HepG2 (cell line): ENCODE results near the gene CLIC1. TPM values are rescaled to one million over a fixed set of nuclear protein-coding genes. Genes with fewer than 3 reads are reported as not detected.

Experiments used
- DRAP1 ChIP-seq: IDR thresholded peaks from 2 replicates; pipeline ENCODE4 v1.6.1; 2016; ENCODE audit warnings: missing genetic modification reagents, missing compliant biosample characterization
- MEF2D ChIP-seq: sonication (generic); formaldehyde crosslinking; IDR thresholded peaks from 2 replicates; pipeline ENCODE4 v1.5.1; 2020; ENCODE audit warnings: mild to moderate bottlenecking, missing genetic modification reagents
- NCOA2 ChIP-seq: sonication (generic); formaldehyde crosslinking; IDR thresholded peaks from 2 replicates; pipeline ENCODE4 v1.8.0; 2022; ENCODE audit warnings: inconsistent platforms
- NFIC ChIP-seq: IDR thresholded peaks from 2 replicates; pipeline ENCODE4 v1.6.1; 2012; ENCODE audit warnings: mild to moderate bottlenecking, low read length, inconsistent platforms
- NR0B2 ChIP-seq: sonication (generic); formaldehyde crosslinking; IDR thresholded peaks from 2 replicates; pipeline ENCODE4 v1.4.0; 2020; ENCODE audit warnings: mild to moderate bottlenecking, missing genetic modification reagents
- PHF8 ChIP-seq: sonication (generic); formaldehyde crosslinking; IDR thresholded peaks from 2 replicates; pipeline ENCODE4 v1.5.0; 2020; ENCODE audit warnings: missing genetic modification reagents
- SKI ChIP-seq: fragments of 450-650 bp; IDR thresholded peaks from one replicate; pipeline ENCODE4 v1.6.1; 2018; ENCODE audit warnings: mild to moderate bottlenecking; ENCODE audit not compliant: partially characterized antibody
- ZFP90 ChIP-seq: sonication (generic); formaldehyde crosslinking; IDR thresholded peaks from 2 replicates; pipeline ENCODE4 v1.8.0; 2022; ENCODE audit warnings: missing genetic modification reagents, mild to moderate bottlenecking, inconsistent platforms, borderline replicate concordance
- polyA plus RNA-seq, 8 experiments: library from polyadenylated mRNA; depleted of rRNA in 3 of 8; stranded (reverse) in 7 of 8; unstranded in 1 of 8; fragments of >200 nt; fragmentation: Illumina TruSeq in 4 of 8; extraction: Trizol in 4 of 8; gene quantifications; 2 replicates each; pipeline versions ENCODE4 v1.2.1 to v1.2.3, GENCODE V29; 2011 to 2016; ENCODE audit warnings: low read depth in 4 of 8, missing spikeins in 1 of 8, mixed read lengths in 1 of 8; ENCODE audit not compliant: insufficient read depth in 1 of 8
- total RNA-seq, 5 experiments: library from RNA; depleted of rRNA; stranded (reverse); fragments of >200 nt; fragmentation: Illumina TruSeq; extraction: Trizol; gene quantifications; 2 replicates each; pipeline ENCODE4 v1.2.3, GENCODE V29; 2016; ENCODE audit warnings: low read depth in 1 of 5
- TF ChIP-seq, protein P1 (sequence below): sonication (generic); formaldehyde crosslinking; IDR thresholded peaks from 2 replicates; pipeline ENCODE4 v1.4.0; 2020; ENCODE audit warnings: mild to moderate bottlenecking, missing genetic modification reagents
- TF ChIP-seq, protein P2 (sequence below): sonication (generic); formaldehyde crosslinking; IDR thresholded peaks from 2 replicates; pipeline ENCODE4 v1.5.0; 2020; ENCODE audit warnings: mild to moderate bottlenecking, missing genetic modification reagents, borderline replicate concordance

The CLIC1 gene
- total and polyA plus RNA-seq, 2 of the 13 experiments (the other 11 are each of a cell fraction or from before 2014, with no cell fraction given): 602 to 891 TPM

DNA sequence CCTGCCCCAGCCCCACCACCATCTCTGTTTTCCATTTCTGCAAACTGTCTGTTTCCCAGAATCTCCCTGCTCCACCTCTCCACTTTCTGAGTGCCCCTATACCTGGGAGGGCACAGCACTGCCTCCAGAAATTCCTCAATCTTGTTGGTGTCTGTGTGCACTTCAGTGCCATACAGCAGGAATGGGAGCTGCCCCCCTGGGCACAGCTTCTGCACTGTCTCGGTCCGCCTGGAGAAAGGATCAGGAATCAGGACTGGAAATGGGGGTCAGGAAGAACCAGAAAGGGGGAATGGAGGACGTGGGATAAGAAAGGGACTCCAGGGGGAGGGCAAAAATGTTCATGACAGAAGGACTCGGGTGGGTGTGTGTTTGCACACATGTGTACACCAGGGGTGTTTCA, 2.6 kb downstream of the CLIC1 start (continued):
- TF ChIP-seq, protein P1, sequence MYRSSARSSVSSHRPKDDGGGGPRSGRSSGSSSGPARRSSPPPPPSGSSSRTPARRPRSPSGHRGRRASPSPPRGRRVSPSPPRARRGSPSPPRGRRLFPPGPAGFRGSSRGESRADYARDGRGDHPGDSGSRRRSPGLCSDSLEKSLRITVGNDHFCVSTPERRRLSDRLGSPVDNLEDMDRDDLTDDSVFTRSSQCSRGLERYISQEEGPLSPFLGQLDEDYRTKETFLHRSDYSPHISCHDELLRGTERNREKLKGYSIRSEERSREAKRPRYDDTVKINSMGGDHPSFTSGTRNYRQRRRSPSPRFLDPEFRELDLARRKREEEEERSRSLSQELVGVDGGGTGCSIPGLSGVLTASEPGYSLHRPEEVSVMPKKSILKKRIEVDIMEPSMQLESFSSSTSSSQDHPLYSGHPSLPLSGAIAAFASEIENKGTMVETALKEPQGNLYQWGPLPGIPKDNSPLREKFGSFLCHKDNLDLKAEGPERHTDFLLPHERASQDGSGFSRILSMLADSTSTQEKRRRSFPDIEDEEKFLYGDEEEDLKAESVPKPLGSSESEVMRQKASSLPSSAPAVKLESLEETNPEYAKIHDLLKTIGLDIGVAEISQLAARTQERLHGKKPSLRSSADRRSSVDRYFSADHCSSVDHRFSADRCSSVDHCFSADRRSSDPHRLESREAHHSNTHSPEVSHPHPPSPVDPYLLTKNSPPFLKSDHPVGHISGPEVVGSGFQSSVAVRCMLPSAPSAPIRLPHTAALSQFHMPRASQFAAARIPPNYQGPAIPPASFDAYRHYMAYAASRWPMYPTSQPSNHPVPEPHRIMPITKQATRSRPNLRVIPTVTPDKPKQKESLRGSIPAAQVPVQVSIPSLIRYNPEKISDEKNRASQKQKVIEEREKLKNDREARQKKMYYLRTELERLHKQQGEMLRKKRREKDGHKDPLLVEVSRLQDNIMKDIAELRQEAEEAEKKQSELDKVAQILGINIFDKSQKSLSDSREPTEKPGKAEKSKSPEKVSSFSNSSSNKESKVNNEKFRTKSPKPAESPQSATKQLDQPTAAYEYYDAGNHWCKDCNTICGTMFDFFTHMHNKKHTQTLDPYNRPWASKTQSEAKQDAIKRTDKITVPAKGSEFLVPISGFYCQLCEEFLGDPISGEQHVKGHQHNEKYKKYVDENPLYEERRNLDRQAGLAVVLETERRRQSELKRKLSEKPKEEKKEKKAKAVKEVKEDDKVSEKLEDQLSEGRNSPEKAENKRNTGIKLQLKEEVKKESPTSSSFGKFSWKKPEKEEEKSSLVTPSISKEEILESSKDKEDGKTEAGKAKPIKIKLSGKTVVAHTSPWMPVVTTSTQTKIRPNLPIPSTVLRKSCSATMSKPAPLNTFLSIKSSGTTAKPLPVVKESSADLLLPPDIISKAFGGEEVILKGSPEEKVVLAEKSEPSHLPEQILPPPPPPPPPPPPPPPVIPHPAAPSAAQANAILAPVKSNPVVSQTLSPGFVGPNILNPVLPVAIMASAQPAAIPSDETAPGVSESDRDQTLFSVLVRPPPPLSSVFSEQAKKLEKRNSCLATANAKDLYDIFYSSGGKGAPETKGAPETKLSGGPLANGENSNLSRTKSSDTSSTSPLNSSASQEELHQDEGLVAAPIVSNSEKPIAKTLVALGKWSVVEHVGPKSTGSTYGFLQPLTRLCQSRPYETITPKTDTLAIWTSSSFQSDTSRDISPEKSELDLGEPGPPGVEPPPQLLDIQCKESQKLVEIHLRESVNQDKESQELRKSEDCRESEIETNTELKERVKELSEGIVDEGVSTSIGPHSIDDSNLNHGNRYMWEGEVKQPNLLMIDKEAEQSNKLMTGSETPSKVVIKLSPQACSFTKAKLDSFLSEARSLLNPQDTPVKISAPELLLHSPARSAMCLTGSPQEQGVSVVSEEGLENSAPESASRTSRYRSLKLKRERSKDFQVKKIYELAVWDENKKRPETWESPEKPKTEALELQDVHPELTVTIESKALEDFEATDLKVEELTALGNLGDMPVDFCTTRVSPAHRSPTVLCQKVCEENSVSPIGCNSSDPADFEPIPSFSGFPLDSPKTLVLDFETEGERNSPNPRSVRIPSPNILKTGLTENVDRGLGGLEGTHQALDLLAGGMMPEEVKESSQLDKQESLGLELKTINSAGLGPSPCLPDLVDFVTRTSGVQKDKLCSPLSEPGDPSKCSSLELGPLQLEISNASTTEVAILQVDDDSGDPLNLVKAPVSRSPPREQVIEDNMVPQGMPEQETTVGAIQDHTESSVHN: no peak
- 0 out of 2 replicates have a peak, but pooled peaks have one; percentile 14 for TF ChIP-seq NR0B2 (CRISPR knock-in tag)
- no peak for TF ChIP-seq ZFP90 (CRISPR knock-in tag)
- no peak for TF ChIP-seq SKI
- TF ChIP-seq NCOA2 (CRISPR knock-in tag): no peak
- TF ChIP-seq MEF2D (CRISPR knock-in tag): 0 out of 2 replicates have a peak, but pooled peaks have one; percentile 13
- TF ChIP-seq NFIC: no peak
- TF ChIP-seq, protein P2, sequence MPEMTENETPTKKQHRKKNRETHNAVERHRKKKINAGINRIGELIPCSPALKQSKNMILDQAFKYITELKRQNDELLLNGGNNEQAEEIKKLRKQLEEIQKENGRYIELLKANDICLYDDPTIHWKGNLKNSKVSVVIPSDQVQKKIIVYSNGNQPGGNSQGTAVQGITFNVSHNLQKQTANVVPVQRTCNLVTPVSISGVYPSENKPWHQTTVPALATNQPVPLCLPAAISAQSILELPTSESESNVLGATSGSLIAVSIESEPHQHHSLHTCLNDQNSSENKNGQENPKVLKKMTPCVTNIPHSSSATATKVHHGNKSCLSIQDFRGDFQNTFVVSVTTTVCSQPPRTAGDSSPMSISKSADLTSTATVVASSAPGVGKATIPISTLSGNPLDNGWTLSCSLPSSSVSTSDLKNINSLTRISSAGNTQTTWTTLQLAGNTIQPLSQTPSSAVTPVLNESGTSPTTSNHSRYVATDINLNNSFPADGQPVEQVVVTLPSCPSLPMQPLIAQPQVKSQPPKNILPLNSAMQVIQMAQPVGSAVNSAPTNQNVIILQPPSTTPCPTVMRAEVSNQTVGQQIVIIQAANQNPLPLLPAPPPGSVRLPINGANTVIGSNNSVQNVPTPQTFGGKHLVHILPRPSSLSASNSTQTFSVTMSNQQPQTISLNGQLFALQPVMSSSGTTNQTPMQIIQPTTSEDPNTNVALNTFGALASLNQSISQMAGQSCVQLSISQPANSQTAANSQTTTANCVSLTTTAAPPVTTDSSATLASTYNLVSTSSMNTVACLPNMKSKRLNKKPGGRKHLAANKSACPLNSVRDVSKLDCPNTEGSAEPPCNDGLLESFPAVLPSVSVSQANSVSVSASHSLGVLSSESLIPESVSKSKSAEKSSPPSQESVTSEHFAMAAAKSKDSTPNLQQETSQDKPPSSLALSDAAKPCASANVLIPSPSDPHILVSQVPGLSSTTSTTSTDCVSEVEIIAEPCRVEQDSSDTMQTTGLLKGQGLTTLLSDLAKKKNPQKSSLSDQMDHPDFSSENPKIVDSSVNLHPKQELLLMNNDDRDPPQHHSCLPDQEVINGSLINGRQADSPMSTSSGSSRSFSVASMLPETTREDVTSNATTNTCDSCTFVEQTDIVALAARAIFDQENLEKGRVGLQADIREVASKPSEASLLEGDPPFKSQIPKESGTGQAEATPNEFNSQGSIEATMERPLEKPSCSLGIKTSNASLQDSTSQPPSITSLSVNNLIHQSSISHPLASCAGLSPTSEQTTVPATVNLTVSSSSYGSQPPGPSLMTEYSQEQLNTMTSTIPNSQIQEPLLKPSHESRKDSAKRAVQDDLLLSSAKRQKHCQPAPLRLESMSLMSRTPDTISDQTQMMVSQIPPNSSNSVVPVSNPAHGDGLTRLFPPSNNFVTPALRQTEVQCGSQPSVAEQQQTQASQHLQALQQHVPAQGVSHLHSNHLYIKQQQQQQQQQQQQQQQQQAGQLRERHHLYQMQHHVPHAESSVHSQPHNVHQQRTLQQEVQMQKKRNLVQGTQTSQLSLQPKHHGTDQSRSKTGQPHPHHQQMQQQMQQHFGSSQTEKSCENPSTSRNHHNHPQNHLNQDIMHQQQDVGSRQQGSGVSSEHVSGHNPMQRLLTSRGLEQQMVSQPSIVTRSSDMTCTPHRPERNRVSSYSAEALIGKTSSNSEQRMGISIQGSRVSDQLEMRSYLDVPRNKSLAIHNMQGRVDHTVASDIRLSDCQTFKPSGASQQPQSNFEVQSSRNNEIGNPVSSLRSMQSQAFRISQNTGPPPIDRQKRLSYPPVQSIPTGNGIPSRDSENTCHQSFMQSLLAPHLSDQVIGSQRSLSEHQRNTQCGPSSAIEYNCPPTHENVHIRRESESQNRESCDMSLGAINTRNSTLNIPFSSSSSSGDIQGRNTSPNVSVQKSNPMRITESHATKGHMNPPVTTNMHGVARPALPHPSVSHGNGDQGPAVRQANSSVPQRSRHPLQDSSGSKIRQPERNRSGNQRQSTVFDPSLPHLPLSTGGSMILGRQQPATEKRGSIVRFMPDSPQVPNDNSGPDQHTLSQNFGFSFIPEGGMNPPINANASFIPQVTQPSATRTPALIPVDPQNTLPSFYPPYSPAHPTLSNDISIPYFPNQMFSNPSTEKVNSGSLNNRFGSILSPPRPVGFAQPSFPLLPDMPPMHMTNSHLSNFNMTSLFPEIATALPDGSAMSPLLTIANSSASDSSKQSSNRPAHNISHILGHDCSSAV (CRISPR knock-in tag): no peak
- TF ChIP-seq PHF8 (CRISPR knock-in tag): 0 out of 2 replicates have a peak, but pooled peaks have one; percentile 12
- TF ChIP-seq DRAP1 (CRISPR knock-in tag): no peak
